Nucleus accumbens (tissue), 56 donors: ENCODE data around the gene NWD2.

Experiments used
- DNase-seq, 56 donors: peaks; one replicate each; lab custom pipeline; 2025; lab: John Stamatoyannopoulos, UW

The NWD2 gene

GRCh38 chr4:37463033-37463856, 218.7 kb downstream of the NWD2 start:
- DNase-seq, result no peak

GRCh38 chr4:37464373-37465128, 220.0 kb downstream of the NWD2 start:
- DNase-seq, result no peak

DNA sequence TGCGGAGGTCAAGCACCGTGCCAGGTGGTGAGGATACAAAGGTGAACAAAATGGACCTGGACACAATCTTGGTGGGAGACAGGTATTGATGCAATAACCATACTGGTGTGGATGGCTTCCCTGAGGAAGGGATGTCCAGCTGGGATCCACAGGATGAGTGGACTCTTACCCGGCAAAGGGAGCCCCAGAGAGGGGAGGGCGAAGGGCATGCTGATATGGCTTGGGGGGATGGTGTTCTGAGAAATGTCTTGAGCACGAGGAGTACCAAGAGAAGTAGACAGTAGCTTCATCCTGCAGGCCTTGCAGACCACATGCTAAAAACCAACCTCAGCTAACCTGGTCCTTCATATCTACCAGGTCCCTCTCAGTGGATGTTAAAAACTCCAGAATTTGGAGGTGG, 220.8 kb downstream of the NWD2 start:
- DNase-seq, result no peak

DNA sequence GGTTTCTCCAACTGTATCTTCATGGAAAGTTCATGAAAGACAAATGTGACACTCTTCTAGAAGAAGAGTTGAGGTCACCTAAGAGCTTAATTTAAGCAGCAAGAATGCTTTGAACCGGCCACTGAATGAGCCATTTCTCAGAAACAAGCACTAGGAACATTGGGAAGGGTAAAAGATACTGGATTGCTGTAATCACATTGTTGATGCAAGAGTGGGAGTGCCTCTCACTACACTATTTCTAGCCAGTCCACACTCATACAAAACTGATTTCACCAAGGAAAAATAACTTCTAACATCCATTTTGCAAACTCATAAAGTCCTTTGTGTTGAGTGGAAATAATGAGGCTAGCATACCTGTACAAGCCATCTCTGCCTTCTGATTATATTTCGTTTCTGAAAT, 221.3 kb downstream of the NWD2 start:
- no peak for DNase-seq

DNA sequence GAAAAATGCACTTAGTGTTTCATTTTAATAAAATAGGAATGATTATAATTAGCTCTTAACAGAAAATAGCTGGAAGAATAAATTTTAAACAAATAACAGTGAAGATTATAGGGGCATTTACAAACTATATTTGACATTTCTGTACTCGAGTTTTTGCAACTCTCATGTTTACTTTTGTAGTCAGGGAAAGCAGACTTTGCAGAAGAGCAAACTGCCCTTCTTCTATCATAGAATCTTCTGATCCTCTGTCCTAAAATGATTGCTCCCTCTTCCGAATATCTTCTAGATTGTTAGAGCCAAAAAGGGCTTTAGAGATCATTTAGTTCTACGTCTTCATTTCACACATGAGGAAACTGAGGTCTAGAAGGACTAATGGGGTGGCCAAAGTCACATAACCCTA, 222.7 kb downstream of the NWD2 start:
- no peak for DNase-seq

GRCh38 chr4:37467824-37468223, 223.3 kb downstream of the NWD2 start:
- no peak for DNase-seq

- no peak for DNase-seq
Measured at GRCh38 chr4:37469286-37469685, 224.7 kb downstream of the NWD2 start.

DNA sequence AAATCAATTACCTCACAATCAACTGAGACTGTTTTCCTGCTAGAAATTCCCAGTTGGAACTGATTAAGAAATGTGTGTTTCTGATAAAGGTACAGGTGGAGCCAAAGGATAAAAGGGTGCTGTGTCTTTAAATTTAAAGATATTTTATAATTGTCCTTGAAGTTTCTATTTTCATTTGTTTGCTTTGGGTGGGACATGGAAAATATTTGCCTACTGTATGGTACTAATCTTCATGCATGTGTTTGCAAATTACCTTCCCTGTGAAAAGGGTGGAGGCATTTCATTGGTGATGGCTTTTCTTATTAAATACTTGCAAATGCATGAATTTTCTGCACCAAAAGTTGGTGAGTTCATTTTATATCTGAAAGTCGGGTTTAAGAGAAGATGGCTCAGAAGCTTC, 225.7 kb downstream of the NWD2 start:
- DNase-seq, result no peak

DNA sequence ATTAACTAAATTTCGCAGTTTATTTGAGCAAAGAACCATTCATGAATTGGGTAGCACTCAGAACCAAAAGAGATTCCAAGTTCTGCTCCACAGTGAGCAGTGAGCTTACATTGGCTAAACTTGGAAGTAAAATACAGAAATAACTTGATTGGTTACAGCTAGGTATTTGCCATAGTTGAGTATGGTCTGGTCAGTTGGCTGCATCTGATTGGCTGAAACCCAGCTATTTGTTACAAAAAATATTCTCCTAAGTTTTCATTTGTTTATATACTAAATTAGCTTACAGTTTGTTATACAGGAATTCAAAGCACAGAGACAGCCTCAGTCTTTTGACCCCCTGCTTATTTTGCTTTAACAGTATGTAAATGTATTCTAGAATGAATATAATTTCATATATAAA, 226.6 kb downstream of the NWD2 start:
- DNase-seq, result no peak

DNA sequence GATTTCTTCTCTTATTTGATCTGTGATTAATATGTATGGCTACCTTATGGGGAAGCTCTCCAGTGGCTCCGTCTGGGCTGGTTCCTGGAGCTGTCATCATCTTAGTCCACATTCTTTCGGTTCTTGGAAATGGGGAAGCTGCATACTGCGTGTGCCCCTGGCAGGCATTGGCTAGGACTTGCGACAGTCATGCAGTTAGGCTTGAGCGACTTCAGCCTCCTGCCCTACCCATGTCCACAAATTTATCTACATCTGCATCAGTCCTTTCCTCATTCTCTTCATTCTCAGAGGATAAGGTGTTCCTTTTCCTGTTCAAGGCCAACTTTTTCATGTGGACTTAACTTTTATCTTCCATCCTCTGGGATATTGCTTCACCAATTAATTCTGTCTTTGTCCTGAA, 227.4 kb downstream of the NWD2 start:
- peak in 3 of 56 donors; percentile 0 to 6 (median 4) for DNase-seq

- no peak for DNase-seq
Measured at GRCh38 chr4:37473807-37474206, 229.3 kb downstream of the NWD2 start.

- DNase-seq, result no peak
Measured at GRCh38 chr4:37475087-37475486, 230.5 kb downstream of the NWD2 start.

DNA sequence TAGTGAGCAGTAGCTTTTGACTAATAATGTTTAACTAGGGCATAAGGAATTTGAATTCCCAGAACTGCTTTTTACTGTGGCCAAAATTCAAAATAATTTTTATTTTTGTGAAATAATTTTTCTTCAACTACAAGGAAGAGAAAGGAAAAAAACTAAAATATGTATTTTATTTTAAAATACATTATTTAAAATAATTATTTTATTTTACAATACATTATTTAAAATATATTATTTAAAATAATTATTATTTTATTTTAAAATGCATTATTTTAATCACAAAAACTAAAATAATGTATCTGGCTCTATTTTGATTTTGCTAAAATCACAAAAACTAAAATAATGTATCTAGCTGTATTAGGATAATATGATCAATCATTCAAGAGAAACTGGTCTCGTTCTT, 231.2 kb downstream of the NWD2 start:
- DNase-seq, result no peak

DNA sequence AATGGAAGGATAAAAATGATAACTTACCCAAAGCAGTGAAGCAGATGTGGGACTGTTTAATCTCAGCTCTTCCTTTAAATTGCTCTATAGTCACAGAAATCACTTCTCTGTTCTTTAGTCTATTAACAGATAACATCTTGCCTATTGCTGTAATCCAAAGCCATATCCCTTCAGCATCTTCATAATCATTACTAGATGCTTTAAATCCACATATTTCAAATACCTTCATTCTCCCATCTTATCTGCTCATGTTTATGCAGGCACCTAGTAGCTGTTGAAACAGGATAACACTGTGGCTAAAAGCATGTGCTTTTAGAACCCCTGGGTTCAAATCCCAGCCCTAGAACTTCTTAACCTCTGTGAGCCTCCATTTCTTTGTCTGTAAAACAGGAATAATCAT, 231.7 kb downstream of the NWD2 start:
- DNase-seq, result no peak

DNA sequence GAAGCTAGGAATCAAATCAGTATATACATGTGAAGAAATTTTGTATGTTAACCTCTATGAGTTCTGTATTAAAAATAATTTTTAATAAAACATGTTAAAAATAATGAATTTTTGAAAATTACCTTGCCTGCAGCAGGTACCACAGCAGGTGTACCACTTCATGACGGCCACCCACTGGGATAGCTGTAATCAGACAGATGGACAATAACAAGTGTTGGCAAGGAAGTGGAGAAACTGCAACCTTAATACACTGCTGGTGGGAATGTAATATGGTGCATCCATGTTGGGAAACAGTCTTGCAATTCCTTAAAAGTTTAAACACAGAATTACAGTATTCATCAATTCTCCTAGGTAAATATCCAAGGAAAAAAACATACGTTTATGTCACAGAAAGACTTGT, 232.1 kb downstream of the NWD2 start:
- DNase-seq, result no peak

DNA sequence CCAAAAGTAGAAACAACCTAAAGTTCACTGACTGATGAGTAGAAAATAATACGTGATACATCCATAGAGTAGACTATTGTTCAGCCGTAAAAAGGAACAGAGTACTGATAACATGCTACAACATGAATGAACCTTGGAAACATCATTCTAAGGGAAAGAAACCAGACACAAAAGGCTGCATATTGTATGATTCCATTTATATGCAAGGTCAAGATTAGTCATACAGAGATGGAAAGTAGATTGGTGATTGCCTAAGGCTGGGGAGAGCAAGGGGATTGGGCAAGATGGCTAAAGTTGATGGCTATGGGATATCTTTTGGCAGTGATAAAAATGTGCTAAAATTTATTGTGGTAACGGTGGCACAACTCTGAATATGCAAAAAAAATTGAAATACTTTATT, 232.6 kb downstream of the NWD2 start:
- no peak for DNase-seq

DNA sequence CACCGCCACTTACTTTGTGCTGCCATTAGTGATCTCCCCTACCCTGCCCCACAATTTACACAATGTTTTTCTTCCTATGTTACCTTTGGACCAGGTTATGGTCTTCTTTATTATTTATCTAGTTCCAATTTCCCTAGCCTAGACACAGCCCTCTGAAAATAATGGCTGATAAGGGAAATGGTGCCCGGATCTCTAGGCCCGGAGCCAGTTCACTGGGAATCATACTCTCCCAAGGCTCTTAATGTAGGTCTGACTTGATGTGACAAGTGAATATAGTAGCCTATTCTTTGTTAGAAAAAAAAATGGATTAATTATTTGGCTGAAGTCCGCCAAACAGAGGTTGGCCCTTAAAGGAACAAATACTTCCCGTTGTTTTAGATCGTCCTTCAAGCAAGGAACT, 233.6 kb downstream of the NWD2 start:
- DNase-seq, result no peak

DNA sequence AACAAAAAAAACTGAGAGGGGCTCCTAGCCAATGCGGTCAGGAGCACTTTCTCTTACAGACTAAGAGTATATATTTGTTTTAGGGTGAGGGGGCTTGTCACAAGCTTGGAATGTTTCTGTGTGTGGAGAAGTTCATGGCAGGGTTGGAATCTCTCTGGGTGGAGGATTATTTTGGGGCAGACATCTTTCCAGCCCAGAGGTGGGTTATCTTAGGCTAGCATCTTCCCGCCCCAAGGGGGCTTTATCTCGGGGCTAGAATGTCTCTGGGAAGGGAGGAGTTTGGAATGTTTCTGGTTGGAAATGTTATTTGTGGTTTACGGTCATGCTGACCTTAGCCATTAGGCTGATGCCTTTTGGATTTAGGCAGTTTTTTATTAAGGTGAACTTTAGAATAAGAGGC, 236.0 kb downstream of the NWD2 start:
- DNase-seq, result no peak

DNA sequence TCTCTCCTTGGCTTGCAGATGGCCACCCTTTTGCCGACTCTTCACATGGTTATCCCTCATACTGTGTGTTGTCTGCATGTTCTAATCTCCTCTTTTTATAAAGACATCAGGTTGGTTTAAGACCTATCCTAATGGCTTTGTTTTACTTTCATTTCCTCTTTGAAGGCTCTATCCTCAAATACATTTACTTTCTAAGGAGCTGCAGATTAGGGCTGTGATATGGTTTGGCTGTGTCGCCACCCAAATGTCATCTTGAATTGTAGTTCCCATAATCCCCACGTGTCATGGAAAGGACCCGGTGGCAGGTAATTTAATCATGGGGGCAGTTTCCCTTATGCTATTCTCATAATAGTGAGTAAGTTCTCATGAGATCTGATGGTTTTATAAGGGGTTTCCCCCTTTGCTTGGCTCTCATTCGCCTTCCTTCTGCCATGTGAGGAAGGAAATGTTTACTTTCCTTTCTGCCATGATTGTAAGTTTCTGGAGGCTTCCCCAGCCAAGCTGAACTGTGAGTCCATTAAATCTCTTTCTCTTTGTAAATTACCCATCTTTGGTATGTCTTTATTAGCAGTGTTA, 237.1 kb downstream of the NWD2 start:
- DNase-seq, result no peak

DNA sequence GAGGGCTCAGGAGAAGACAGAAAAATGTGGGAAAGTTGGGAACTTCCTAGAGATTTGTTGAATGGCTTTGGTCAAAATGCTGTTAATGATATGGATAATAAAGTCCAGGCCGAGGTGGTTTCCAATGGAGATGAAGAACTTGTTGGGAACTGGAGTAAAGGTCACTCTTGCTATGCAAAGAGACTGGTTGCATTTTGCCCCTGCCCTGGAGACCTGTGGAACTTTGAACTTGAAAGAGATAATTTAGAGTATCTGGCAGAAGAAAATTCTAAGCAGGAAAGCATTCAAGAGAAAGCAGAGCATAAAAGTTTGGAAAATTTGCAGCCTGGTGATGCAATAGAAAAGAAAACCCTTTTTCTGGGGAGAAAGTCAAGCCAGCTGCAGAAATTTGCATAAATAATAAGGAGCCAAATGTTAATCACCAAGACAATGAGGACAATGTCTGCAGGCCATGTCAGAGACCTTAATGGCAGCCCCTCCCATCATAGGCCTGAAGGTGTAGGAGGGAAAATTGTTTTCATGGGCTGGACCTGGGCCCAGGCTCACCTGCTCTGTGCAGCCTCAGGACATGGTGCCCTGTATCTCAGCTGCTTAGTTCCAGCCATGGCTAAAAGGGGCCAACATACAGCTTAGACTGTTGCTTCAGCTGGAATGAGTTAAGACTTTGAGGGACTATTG, 237.8 kb downstream of the NWD2 start:
- no peak for DNase-seq

- no peak for DNase-seq
Measured at GRCh38 chr4:37483610-37484009, 239.1 kb downstream of the NWD2 start.
